ENCODE results near the gene LSS.

LSS gene

GRCh38 chr21:46228345-46229051 lies at the start of gene LSS:
TSS of gene LSS (minus strand) at chr21:46228774. CDS start at chr21:46228745, 29 bp downstream.
- DNase-seq (ENCODE audit: low read depth), result peak; percentile 98

- no peak for DNase-seq (ENCODE audit: low read depth)
Observed at GRCh38 chr21:46274797-46275390, 46.3 kb upstream of the LSS start.

DNA sequence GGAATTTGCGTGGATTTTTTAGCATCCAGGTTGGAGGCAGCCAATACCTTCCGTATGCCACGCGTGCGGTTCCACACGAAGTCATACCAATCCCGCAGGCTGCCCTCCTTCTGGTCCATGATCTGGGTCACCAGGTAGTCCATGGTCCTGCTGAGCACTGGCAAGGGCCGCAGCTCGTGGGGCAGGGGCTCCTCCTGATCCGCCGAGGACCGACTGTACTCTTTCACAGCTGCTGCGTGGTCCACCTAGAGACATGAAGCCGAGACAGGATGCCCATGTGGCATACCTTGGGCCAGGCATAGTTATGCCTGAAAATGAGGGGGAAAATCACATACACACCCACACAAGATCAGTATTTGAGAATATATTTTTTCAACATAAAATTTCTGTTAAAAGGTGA lies 44.8 kb upstream of the LSS start:
- no peak for DNase-seq (ENCODE audit: low read depth)

DNA sequence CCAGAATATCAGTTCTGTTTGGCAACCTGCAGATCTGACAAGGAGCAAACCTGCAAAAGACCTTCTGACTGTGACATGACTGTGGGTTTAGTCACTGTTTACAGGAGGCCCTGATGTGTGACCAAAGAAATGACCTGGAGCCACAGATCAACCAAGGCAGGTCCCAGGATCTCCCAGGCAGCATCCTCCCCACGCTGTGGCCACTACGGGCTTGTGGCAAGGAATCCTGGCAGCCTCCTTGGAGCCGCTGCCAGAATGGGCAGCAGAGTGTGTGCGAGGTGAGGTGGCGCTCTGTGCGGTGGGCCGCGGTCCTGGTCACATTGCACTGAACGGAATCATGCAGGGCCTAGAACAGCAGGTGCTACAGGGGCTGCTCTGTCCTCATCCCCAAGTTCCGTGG lies 40.9 kb upstream of the LSS start:
- no peak for DNase-seq (ENCODE audit: low read depth)

DNA sequence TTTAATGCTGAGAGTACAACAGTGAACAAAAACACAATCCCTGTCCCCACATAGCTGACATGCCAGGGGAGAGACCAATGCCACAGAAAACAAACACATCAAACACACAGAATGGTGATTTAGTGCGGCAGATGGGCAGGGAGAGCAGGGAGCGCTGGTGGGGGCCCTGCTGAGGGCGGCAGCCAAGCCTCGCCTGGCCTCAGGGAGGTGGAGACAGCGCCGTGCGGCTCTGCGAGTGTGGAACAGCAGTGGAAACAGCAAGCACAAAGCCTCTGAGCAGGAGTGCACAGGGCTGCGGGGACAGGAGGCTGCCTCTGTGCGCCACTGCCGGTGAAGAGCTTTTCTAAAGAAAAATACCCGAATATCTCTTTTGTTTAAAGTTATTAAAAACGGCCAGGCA lies 39.8 kb upstream of the LSS start:
- DNase-seq (ENCODE audit: low read depth), result no peak

DNA sequence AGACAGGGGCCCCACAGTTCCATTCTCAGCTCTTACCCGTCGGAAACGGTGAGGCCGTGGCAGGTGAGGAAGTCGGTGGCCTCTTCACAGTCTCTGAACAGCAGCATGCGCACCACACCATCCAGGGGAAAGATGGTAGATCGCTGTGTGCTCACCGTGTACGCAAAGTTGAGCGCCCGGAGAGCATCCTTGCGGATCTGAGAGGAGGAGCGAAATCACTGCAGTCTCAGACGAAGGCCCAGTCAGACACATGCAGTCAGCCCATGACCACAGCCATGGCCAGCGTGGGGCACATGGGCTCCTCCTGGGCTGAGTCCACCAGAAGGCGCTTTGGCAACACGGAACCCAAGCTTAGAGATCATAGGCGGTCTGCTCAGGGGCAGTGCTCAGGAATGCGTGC lies 38.4 kb upstream of the LSS start:
- no peak for DNase-seq (ENCODE audit: low read depth)

DNA sequence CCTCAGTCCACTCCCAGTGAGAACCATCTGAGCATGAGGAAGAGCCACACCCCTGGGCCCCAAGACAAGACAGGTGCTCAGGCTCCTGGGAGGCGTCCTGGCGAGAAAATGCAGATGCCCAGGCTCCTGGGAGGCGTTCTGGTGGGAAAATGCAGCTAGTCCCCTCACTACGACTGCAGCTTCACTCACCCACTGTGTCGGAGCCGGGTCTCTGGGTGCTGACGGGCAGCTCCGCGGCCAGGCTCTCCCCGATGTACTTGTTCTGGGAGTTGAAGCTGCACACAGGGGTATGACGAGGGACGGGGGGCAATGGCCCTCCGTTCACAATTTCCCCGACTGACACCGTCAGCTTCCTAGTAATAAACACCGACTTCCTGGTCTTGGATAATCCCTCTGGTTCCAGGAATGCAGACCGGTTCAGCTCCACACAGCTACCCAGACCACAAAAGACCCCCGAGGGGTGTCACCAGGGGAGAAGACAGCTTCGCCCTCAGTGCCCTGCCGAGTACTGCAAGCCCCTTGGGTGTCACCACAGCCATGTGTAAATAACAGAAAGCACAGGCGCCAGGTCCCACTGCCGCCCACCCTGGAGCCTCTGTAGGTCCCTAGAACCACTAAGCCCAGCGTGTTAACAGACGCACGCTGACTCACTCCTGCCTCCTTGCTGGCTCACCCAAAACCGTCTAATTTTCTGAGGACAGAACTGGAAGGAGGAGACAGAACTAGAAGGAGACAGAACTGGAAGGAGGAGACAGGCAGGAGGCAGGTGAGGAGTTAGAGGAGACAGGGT lies 37.4 kb upstream of the LSS start:
- no peak for DNase-seq (ENCODE audit: low read depth)

DNA sequence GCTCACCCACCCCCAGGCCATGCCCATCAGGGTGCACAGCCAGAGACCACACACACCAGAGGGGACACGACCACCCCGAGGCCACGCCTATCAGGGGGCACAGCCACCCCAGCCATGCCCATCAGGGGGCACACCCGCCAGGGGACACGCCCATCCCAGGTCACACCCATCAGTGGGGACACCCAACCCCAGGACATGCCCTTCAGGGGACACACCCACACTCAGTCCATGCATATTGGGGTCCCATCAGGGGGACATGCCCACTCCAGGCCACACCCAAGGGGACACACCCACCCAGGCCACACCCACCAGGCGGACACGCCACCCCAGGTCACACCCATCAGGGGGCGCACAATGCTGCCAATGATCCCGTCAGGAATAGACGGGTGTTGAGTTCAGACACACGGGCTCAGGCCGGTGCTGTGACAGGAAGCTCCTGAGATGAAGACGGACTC lies 36.1 kb upstream of the LSS start:
- DNase-seq (ENCODE audit: low read depth), result no peak

DNA sequence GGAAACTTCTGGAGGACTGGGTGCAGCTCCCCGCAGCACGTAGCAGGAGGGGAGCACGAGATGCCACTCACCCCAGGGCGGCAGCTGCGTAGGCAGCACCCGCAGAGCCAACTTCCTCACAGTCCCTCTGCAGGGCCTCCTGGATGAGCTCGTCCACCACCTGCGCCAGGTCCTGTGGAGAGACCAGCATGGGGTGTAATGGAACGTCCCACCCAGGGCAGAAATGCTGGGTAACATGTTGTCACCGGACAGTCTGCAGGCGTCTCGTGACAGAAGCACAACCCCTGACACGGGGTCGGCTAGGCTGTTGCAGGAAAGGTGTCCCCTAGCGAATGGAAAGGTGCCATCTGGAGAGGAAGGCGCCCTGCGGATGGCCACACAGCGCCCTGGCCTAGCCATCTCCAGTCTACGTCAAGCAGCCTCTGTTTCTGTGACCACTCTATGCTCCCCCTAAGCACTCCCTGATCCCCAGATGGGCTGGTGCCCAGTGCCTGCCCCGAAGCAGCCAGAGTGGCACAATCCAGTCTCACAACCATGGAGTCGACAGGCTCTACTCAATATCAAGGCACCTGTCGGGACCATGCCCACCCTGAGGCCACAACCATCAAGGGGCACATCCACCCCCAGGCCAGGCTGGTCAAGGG lies 35.6 kb upstream of the LSS start:
- DNase-seq (ENCODE audit: low read depth), result no peak

DNA sequence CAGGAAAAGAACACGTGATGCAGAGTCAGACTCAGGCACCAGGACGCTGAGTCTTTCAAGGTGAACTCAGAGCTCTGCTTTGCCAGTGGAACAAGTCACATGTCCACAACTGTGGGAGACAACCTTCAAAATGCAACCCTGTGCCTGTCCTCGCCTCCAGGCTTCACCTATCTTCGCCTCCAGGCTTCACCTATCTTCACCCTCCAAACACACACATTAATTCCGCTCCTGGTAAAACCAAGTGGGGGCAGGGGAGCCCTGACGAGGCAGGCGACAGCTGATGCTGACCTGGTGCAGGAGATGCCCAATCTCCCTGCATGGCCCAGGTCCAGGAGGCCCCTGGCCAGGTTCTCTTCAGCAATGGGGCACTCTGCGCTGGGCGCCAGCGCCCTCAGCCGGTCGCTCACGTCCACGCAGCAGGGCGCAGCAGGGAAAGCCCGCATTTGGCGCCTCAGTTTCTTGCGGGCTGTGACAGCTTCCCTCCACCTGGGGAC lies 28.0 kb upstream of the LSS start:
- no peak for DNase-seq (ENCODE audit: low read depth)

DNA sequence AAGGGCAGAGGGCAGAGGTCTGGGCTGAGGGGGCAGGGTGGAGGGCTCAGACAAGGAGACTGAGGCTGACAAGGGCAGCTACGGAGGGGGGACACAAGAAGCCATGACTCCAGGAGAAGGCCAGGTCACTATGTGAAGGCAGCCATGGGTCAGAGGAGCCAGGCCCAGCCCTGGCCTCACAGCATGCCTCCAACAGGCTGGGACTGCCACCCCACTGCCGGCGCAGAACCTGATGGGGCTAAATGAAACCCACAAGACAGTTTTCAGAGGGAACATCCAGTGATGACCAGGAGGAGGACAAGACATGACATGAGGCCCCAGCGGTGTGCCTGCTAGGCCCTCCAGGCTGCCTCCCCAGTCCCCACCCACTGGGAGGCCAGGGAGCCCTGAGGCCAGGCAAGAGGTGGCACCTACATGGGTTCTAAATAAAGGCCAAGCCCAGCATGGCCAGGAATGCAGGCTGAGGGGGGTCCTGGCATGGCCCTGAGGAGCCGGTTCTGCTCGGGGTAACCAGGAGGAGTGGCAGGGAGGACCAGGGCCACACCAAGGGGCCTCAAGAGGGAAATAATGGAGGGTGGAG lies 27.3 kb upstream of the LSS start:
- no peak for DNase-seq (ENCODE audit: low read depth)

DNA sequence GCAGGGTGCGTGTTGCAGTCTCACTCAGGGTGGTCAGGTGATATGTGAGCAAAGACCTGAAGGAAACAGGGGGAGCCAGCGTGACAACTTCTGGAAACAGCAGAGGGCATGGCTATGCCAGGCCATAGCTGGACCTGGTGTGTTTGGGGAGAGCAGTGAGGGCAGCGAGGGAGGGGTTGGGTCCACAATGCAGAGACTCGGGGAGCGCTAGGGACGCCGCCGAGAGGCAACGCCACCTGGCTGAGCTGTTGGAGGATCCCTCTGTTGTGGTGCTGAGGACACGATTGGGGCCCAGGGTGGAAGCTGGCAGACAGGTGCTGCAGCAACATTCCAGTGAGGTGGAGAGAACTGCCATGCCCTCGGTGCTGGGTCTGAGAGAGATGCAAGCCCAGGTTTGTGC lies 26.6 kb upstream of the LSS start:
- no peak for DNase-seq (ENCODE audit: low read depth)

- no peak for DNase-seq (ENCODE audit: low read depth)
Observed at GRCh38 chr21:46254208-46254975, 25.8 kb upstream of the LSS start.

- no peak for DNase-seq (ENCODE audit: low read depth)
Observed at GRCh38 chr21:46253610-46254124, 25.1 kb upstream of the LSS start.

GRCh38 chr21:46252840-46253239 lies 24.3 kb upstream of the LSS start:
- DNase-seq (ENCODE audit: low read depth), result no peak

GRCh38 chr21:46250146-46250725 lies 21.7 kb upstream of the LSS start:
- no peak for DNase-seq (ENCODE audit: low read depth)

- DNase-seq (ENCODE audit: low read depth), result no peak
Observed at GRCh38 chr21:46248827-46249226, 20.3 kb upstream of the LSS start.

DNA sequence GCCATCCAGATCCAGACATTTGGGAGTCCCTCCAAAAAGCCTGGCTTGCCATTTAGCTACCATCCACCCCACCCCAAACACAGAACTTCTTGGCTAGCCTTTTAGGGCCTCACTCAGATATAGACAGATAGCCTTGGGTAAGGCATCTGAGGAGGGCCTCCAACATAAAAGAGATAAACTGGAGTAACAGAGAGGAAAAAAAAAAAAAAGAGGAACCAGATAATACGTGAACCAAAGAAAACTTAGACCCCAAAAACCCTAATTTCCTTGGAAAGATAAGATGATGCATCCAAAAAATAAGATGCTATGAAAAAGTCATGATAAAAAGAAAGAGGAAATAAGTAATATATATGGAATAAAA lies 19.8 kb upstream of the LSS start:
- no peak for DNase-seq (ENCODE audit: low read depth)

- no peak for DNase-seq (ENCODE audit: low read depth)
Observed at GRCh38 chr21:46247699-46248421, 19.3 kb upstream of the LSS start.

DNA sequence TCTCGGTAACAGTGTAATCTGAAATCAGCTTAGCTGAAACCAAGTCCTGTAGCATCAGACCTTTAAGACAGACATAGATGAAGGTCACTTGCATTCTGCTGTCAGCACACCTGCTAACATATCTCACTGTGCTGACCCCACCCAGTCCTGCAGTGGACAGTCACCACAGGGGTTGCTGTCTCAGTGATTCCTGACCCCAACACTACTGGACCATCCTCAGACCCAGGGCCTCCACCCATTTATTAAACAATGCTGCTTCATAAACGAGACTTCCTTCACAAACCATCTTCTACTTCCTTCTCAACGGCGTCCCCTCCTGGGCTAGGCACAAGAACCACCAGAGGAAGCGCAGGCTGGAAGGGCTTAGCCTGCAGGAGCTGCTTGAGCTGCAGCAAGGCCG lies 17.8 kb upstream of the LSS start:
- no peak for DNase-seq (ENCODE audit: low read depth)
